ENCODE measurements around the gene SERTM2. TPM values are rescaled to one million over a fixed set of nuclear protein-coding genes. Genes with fewer than 3 reads are reported as not detected.

Gene SERTM2
- polyA plus RNA-seq, 3 donors, result 0.03 TPM; not detected in 2

DNA sequence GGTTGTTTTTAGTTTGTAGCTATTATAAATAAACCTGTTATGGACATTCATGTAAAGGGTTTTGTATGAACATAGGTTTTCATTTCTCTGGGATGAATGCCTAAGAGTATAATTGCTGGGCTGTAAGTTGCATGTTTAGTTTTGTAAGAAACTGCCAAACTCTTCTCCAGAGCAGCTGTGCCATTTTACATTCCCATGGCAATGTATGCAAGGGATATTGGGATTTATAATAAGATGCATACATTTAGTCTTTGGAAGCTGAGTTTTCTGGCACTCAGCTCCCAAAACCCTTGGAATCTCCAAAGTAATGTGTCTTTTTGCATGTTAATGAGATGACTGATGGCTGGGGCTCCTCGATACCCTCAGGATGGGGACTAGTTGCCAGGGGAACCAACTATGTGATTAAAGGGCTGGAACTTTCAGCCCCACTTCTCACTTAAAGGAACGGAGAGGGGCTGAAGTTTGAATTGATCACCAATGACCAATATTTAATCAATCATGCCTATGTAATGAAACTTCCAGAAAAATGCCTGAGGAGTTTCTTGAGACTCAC is 44.0 kb downstream of the SERTM2 start:
- DNase-seq (ENCODE audit: low read depth in 3 of 3, low spot score in 2 of 3), result no peak

DNA sequence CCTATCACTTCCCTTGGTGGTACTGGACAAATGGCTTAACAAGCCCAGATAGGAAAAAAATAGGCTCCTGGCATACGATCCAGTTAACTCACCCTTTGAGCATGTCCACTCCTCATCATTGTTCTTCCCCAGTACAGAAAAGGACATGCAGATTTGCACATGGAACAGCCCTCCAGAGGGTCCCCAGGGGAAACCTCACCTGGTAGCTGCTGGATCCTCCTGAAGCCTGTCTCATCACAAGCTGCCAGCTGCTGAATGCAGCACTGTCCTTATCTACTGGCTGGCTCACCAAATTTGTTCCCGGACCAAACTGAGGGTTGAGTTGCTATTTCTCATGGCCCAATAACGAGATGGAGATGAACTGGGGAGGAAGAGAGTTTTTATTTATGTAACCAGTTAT is 49.4 kb downstream of the SERTM2 start:
- no peak for DNase-seq (ENCODE audit: low read depth in 3 of 3, low spot score in 2 of 3)

DNA sequence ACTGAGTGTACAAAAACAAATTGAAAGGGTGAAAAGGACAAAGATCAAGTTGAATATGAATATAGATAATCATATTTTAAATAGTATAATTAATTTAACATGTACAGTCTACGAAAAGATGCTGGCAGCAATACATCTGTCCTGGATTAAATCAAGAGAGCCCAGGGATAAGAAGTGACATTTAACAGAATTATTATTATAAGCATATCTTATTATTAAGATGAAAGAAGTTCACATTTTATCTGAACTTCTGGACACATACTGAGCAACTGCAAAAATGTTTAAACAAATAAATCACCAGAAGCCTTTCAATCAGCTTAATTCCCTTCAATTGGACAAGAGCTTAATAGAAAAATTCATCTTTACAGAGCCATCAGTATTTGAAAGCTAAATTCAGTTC is 50.4 kb downstream of the SERTM2 start:
- DNase-seq (ENCODE audit: low read depth in 3 of 3, low spot score in 2 of 3), result no peak

DNA sequence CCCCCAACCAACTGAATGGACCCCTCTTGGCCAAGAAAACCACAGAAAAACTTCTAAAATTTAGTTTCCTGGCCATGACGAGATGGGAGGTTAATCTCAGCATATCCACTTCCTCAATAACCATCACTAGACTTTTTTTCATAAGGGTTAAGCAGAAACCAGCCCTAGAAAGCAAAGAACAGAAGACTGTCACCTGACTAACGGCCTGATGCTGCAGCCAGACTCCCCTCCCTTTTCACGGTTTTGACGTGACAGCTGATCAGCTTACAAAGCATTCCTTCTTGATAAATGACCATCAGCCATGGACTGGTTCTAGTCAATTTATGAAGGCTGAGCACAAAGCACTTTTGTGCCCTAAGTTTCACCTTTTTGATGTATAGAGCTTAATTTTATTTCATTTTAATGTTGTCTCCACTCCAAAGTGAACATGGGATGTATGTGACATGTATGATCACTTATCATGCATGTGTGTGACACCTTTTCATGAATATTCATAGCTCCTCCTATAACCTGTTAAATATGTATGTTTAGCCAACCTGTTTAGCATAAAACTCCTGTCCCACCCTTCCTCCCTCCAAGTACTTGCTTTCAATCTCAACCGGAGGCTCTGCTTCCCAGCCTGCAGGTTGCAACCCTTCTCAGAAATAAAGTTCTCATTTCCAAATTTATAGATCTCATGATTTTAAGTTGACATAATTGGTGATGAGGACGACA is 56.3 kb downstream of the SERTM2 start:
- no peak for DNase-seq (ENCODE audit: low read depth in 3 of 3, low spot score in 2 of 3)

DNA sequence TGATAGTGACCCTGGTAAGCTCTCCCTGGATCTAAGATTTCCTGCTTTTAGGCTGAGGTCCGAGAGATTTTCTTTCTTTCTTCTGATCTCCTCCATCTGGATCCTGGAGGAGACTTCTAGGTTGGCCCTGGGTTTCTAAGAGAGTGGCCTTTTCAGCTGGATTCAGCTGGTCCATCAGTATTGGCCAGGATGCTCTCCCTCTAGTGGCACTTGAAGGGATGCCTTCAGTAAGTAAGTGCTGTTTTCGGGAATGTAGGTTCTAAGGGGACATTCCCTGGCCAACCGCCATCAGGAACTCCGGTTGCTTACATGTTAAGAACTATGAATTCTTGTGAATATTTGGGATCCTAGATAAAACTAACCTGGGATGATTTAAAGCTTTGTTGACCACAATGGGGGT is 56.9 kb downstream of the SERTM2 start:
- peak in 1 of 3 donors; percentile 0 for DNase-seq (ENCODE audit: low read depth in 3 of 3, low spot score in 2 of 3)

DNA sequence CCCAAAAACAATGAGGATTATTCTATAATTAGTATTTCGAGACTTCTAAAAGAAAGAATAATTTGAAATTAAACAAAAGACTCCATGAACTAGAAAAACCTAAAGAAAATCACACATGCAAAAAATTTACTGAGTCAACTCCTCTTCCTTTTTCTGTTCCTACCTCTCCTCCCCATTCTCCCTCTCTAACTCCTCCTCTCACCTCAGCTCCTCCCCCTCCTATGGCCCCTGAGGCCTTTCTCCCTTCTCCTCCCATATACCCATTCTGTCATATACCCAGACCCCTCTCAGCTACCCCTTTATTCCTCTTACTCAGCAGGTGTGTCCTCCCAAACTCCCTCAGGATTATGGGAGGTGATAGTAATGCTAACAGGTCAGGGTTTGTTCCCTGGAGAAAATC is 57.4 kb downstream of the SERTM2 start:
- DNase-seq (ENCODE audit: low read depth in 3 of 3, low spot score in 2 of 3), result no peak

Other genes starting within 250 kb of the SERTM2 start
- 10 to 100 TPM; 24.2 to 27.6 (median 25.8) TPM for gene CAPN6, start 241.2 kb upstream of the SERTM2 start, polyA plus RNA-seq (ENCODE audit: insufficient read length in 3 of 3)
- gene DCX, start 99.5 kb upstream of the SERTM2 start, polyA plus RNA-seq (ENCODE audit: insufficient read length in 3 of 3), result 1 to 10 TPM; 1.8 to 2.8 (median 1.8) TPM
- gene ALG13, start 169.5 kb downstream of the SERTM2 start, polyA plus RNA-seq (ENCODE audit: insufficient read length in 3 of 3), result 10 to 100 TPM; 44.5 to 47.1 (median 46.5) TPM

All from right renal cortex interstitium (tissue), 3 donors.